ENCODE measurements around the gene BEST2.

BEST2 gene

GRCh38 chr19:12731337-12731736, 20.3 kb upstream of the BEST2 start:
- no peak for DNase-seq

- DNase-seq, result peak in 2 of 5 experiments; percentile 33 to 79
Observed at GRCh38 chr19:12733369-12734214, 18.0 kb upstream of the BEST2 start.

GRCh38 chr19:12736995-12737834, 14.4 kb upstream of the BEST2 start, which contains the start of gene GET3:
TSS of gene GET3 (plus strand) at chr19:12737497. CDS start at chr19:12737506, 9 bp downstream.
- peak; percentile 55 to 97 (median 73) for DNase-seq

- no peak for DNase-seq
Observed at GRCh38 chr19:12737835-12738351, 13.7 kb upstream of the BEST2 start.

GRCh38 chr19:12745166-12745897, 6.3 kb upstream of the BEST2 start:
- DNase-seq, result no peak

GRCh38 chr19:12748489-12748888, 3.1 kb upstream of the BEST2 start:
- DNase-seq, result no peak

GRCh38 chr19:12749938-12750521, 1.6 kb upstream of the BEST2 start:
- no peak for DNase-seq

GRCh38 chr19:12750851-12751250, 740 bp upstream of the BEST2 start:
- no peak for DNase-seq

GRCh38 chr19:12752056-12752781, 628 bp downstream of the BEST2 start:
- no peak for DNase-seq

- no peak for DNase-seq
Observed at GRCh38 chr19:12754465-12755196, 3.0 kb downstream of the BEST2 start.

GRCh38 chr19:12756150-12756883, 4.7 kb downstream of the BEST2 start:
- DNase-seq, result no peak

GRCh38 chr19:12757544-12758274, 6.1 kb downstream of the BEST2 start:
- DNase-seq, result peak; percentile 31 to 74 (median 50)

- no peak for DNase-seq
Observed at GRCh38 chr19:12759686-12760085, 8.1 kb downstream of the BEST2 start.

- DNase-seq, result no peak
Observed at GRCh38 chr19:12763100-12763499, 11.5 kb downstream of the BEST2 start.

GRCh38 chr19:12764698-12765097, 13.1 kb downstream of the BEST2 start:
- DNase-seq, result no peak

- DNase-seq, result peak in 4 of 5 experiments; percentile 64 to 71 (median 68)
Observed at GRCh38 chr19:12766051-12766521, 14.5 kb downstream of the BEST2 start.

- DNase-seq, result no peak
Observed at GRCh38 chr19:12767150-12767549, 15.6 kb downstream of the BEST2 start.

- no peak for DNase-seq
Observed at GRCh38 chr19:12767666-12768065, 16.1 kb downstream of the BEST2 start.

GRCh38 chr19:12769689-12770088, 18.1 kb downstream of the BEST2 start:
- peak; percentile 29 to 88 (median 43) for DNase-seq
